ENCODE measurements around the gene TIAL1. TPM values are rescaled to one million over a fixed set of nuclear protein-coding genes. Genes with fewer than 3 reads are reported as not detected.

TIAL1 gene
- polyA plus RNA-seq, 3 donors, result 6.7 to 118 (median 7.2) TPM

DNA sequence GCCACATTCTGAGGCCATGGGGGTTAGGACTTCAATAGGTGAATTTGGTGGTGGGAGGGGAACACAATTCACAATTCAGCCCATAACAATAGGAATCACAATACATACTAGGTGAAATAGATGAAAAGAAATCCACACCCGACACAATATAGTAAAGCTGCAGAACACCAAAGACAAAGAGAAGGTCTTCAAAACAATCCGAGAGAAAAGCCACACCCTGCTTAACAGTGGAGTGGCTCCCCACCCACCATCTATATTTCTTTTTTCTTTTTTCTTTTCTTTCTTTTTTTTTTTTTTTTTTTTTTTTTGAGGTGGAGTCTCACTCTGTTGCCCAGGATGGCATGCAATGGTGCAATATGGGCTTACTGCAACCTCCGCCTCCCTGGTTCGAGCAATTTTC lies 14.7 kb upstream of the TIAL1 start:
- H3K9me3 ChIP-seq (replicated peaks in 1 of 2; ENCODE audit: control insufficient read depth in 1 of 2, insufficient read depth in 1 of 2, low read length in 2 of 2), result no peaks in the 10 kb centered on the region
- no peak for DNase-seq
- no peak overlapping the region for H3K27ac ChIP-seq (ENCODE audit: low read depth in 1 of 2, low read length in 2 of 2)
- H3K4me3 Mint-ChIP-seq, result no peak overlapping the region
- no peaks in the 10 kb centered on the region for H3K36me3 ChIP-seq (replicated peaks in 1 of 2; ENCODE audit: control insufficient read depth in 1 of 2, insufficient read depth in 2 of 2, low read length in 2 of 2)
- peaks cover 3 to 9% (median 8%) of the 10 kb centered on the region in 3 donors for H3K27me3 Mint-ChIP-seq (ENCODE audit: low read depth in 3 of 3)
- H3K27ac Mint-ChIP-seq, result no peak overlapping the region
- no CpG with 5 or more reads among the region's 4 CpGs for whole genome bisulfite sequencing (ENCODE audit: insufficient coverage)
- no peak overlapping the region for H3K4me2 ChIP-seq (replicated peaks; ENCODE audit: extremely low read depth, low read length, poor library complexity, severe bottlenecking)
- H3K27me3 ChIP-seq (ENCODE audit: control insufficient read depth in 2 of 2, insufficient read depth in 2 of 2, low read length in 2 of 2), result no peaks in the 10 kb centered on the region
- intact Hi-C loops (cut with micrococcal nuclease), result no loop called here
- peaks cover 0 to 2% of the 10 kb centered on the region in 2 donors for H3K4me1 ChIP-seq (ENCODE audit: control insufficient read depth in 1 of 2, insufficient read depth in 2 of 2, low read length in 2 of 2)
- H3K79me2 ChIP-seq (ENCODE audit: insufficient read depth, low read length), result no peaks in the 10 kb centered on the region
- no peak overlapping the region for H2AFZ ChIP-seq (ENCODE audit: insufficient read depth, low read depth, low read length, poor library complexity, severe bottlenecking)
- peaks cover 0 to 9% (median 2%) of the 10 kb centered on the region in 7 donors for H3K9me3 Mint-ChIP-seq
- no peaks in the 10 kb centered on the region for H3K36me3 Mint-ChIP-seq
- TF ChIP-seq, protein P1, sequence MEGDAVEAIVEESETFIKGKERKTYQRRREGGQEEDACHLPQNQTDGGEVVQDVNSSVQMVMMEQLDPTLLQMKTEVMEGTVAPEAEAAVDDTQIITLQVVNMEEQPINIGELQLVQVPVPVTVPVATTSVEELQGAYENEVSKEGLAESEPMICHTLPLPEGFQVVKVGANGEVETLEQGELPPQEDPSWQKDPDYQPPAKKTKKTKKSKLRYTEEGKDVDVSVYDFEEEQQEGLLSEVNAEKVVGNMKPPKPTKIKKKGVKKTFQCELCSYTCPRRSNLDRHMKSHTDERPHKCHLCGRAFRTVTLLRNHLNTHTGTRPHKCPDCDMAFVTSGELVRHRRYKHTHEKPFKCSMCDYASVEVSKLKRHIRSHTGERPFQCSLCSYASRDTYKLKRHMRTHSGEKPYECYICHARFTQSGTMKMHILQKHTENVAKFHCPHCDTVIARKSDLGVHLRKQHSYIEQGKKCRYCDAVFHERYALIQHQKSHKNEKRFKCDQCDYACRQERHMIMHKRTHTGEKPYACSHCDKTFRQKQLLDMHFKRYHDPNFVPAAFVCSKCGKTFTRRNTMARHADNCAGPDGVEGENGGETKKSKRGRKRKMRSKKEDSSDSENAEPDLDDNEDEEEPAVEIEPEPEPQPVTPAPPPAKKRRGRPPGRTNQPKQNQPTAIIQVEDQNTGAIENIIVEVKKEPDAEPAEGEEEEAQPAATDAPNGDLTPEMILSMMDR (IDR thresholded peaks at IDR 0.05), result no peak
- H4K20me1 ChIP-seq (ENCODE audit: insufficient read depth, low read length), result no peaks in the 10 kb centered on the region
- H3K9ac ChIP-seq (ENCODE audit: insufficient read depth, low read length, poor library complexity, severe bottlenecking), result no peak overlapping the region
- no peak overlapping the region for H3K4me3 ChIP-seq (replicated peaks in 1 of 3; ENCODE audit: low read depth in 2 of 3, low read length in 3 of 3)
- peaks cover 8% of the 10 kb centered on the region for H3K4me1 Mint-ChIP-seq

DNA sequence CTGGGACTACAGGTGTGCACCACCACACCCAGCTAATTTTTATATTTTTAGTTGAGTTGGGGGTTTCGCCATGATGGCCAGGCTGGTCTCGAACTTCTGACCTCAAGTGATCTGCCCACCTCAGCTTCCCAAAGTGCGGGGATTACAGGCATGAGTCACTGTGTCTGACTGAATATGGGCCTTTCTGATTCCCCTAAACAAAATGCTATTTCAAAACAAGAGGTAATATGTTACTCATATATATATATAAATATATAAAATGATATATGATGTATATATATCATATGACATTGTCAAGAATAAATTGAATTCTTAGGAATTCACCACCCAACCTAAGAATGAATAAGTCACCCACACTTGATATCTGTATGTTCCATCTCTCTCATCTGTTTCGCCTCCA lies 12.8 kb upstream of the TIAL1 start:
- Histone ChIP-seq H3K4me1 (ENCODE audit: control insufficient read depth in 1 of 2, insufficient read depth in 2 of 2, low read length in 2 of 2) (peaks cover 0 to 2% of the 10 kb centered on the region in 2 donors), H3K4me2 (replicated peaks; ENCODE audit: extremely low read depth, low read length, poor library complexity, severe bottlenecking) (no peak overlapping the region), H3K27me3 (ENCODE audit: control insufficient read depth in 2 of 2, insufficient read depth in 2 of 2, low read length in 2 of 2) (no peaks in the 10 kb centered on the region), H4K20me1 (ENCODE audit: insufficient read depth, low read length) (no peaks in the 10 kb centered on the region), H3K27ac (ENCODE audit: low read depth in 1 of 2, low read length in 2 of 2) (no peak overlapping the region), H3K4me3 (replicated peaks in 1 of 3; ENCODE audit: low read depth in 2 of 3, low read length in 3 of 3) (no peak overlapping the region), H3K79me2 (ENCODE audit: insufficient read depth, low read length) (no peaks in the 10 kb centered on the region), H2AFZ (ENCODE audit: insufficient read depth, low read depth, low read length, poor library complexity, severe bottlenecking) (no peak overlapping the region), H3K36me3 (replicated peaks in 1 of 2; ENCODE audit: control insufficient read depth in 1 of 2, insufficient read depth in 2 of 2, low read length in 2 of 2) (no peaks in the 10 kb centered on the region), H3K9ac (ENCODE audit: insufficient read depth, low read length, poor library complexity, severe bottlenecking) (no peak overlapping the region), H3K9me3 (replicated peaks in 1 of 2; ENCODE audit: control insufficient read depth in 1 of 2, insufficient read depth in 1 of 2, low read length in 2 of 2) (no peaks in the 10 kb centered on the region)
- Mint-ChIP-seq H3K4me1 (peaks cover 8% of the 10 kb centered on the region), H3K27ac (no peak overlapping the region), H3K27me3 (ENCODE audit: low read depth in 3 of 3) (peaks cover 6 to 9% (median 8%) of the 10 kb centered on the region in 3 donors), H3K4me3 (no peak overlapping the region), H3K36me3 (no peaks in the 10 kb centered on the region), H3K9me3 (peaks cover 0 to 9% (median 2%) of the 10 kb centered on the region in 7 donors)
- TF ChIP-seq, protein P1 (IDR thresholded peaks at IDR 0.05), result no peak
- DNase-seq, result no peak
- intact Hi-C loops (cut with micrococcal nuclease), result loop anchor here in 1 of 2 donors (5.0 kb wide), 1 partner anchor 33 kb away; no protein-coding TSS in a partner anchor
- no CpG with 5 or more reads among the region's 4 CpGs for WGBS (ENCODE audit: insufficient coverage)

Data from CD14-positive monocyte (primary cell).